ENCODE measurements around the gene PTPRO. TPM values are rescaled to one million over a fixed set of nuclear protein-coding genes. Genes with fewer than 3 reads are reported as not detected.
A peak's percentile ranks its signal among the peaks of the same experiment; 100 is the strongest.

Gene PTPRO
- total RNA-seq, 1 donor, result under 0.01 TPM

DNA sequence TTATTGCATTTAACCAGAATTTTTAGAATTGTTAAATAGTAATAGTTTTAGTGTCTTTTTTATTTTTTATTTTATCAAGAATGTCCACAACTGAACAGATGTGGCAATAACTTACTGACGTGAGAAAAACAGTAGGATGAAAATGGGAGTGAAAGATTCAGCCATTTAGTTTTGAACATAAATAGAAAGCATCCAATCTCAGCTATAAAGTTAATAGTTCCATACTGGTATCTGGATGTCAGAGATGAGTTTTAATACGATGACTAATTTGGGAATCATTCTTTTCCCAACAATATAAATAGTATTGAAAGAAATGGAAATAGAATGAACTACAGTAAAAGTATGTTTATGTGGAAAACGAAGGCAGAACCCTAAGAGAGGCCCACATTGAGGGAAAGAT is 307.5 kb downstream of the PTPRO start:
- Histone ChIP-seq H3K4me2 (ENCODE audit: insufficient read depth, low read length) (peak overlapping the region; percentile 76), H3K4me1 (ENCODE audit: insufficient read depth, low read length) (peaks cover 64% of the 10 kb centered on the region), H3K27me3 (ENCODE audit: insufficient read depth, low read length) (no peaks in the 10 kb centered on the region), H3K27ac (ENCODE audit: low read depth, low read length) (peak overlapping the region; percentile 100), H3K79me2 (ENCODE audit: insufficient read depth, low read length) (peaks cover 42% of the 10 kb centered on the region), H4K20me1 (ENCODE audit: insufficient read depth, low read length) (no peaks in the 10 kb centered on the region), H3K9me3 (ENCODE audit: low read depth, low read length) (no peaks in the 10 kb centered on the region), H3K4me3 (ENCODE audit: insufficient read depth, low read length) (no peak overlapping the region), H2AFZ (ENCODE audit: low read length) (no peak overlapping the region), H3K36me3 (ENCODE audit: insufficient read depth, low read length) (peaks cover 21% of the 10 kb centered on the region)
- DNase-seq (ENCODE audit: insufficient read length, low spot score, missing footprints), result no peak
- TF ChIP-seq, protein P1, sequence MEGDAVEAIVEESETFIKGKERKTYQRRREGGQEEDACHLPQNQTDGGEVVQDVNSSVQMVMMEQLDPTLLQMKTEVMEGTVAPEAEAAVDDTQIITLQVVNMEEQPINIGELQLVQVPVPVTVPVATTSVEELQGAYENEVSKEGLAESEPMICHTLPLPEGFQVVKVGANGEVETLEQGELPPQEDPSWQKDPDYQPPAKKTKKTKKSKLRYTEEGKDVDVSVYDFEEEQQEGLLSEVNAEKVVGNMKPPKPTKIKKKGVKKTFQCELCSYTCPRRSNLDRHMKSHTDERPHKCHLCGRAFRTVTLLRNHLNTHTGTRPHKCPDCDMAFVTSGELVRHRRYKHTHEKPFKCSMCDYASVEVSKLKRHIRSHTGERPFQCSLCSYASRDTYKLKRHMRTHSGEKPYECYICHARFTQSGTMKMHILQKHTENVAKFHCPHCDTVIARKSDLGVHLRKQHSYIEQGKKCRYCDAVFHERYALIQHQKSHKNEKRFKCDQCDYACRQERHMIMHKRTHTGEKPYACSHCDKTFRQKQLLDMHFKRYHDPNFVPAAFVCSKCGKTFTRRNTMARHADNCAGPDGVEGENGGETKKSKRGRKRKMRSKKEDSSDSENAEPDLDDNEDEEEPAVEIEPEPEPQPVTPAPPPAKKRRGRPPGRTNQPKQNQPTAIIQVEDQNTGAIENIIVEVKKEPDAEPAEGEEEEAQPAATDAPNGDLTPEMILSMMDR (IDR thresholded peaks at IDR 0.05; ENCODE audit: extremely low read depth, low read depth, low read length), result no peak

DNA sequence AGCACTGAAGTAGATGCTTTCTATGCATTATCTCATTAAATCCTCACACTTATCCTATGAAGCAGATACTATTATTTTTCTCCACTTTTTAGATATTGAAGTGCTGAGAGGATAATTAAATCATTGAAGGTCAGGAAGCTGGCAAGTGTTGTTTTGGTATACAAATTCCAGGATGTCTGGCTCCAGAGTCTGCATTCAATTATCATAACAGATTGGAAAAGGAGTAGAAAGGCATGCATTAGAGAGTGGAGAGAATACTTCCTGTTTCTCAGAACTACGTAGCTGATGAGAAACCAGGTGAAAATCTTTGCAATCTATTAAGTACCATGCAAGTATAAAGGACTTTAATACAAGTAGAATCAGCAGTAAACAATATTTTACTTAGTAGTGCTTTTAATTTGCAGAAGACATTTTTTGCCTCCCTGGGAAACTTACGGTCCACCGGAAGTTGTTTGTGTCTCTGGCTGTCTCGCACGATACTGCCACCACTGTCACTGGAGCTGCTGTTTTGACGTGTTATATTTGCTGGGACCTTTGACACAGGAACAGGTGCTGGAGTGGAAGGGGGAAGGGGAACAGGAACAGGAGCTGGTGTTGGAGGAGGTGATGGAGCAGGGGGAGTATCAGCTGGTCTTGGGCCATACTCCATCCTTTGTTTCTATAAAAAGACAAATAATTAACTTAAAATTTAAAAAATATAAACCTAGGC is 308.9 kb downstream of the PTPRO start:
- Histone ChIP-seq H3K27ac (ENCODE audit: low read depth, low read length) (peak overlapping the region; percentile 100), H4K20me1 (ENCODE audit: insufficient read depth, low read length) (no peaks in the 10 kb centered on the region), H3K27me3 (ENCODE audit: insufficient read depth, low read length) (no peaks in the 10 kb centered on the region), H3K4me3 (ENCODE audit: insufficient read depth, low read length) (no peak overlapping the region), H2AFZ (ENCODE audit: low read length) (no peak overlapping the region), H3K9me3 (ENCODE audit: low read depth, low read length) (no peaks in the 10 kb centered on the region), H3K36me3 (ENCODE audit: insufficient read depth, low read length) (peaks cover 17% of the 10 kb centered on the region), H3K4me2 (ENCODE audit: insufficient read depth, low read length) (no peak overlapping the region), H3K4me1 (ENCODE audit: insufficient read depth, low read length) (peaks cover 70% of the 10 kb centered on the region), H3K79me2 (ENCODE audit: insufficient read depth, low read length) (peaks cover 36% of the 10 kb centered on the region)
- no peak for DNase-seq (ENCODE audit: insufficient read length, low spot score, missing footprints)
- TF ChIP-seq, protein P1 (IDR thresholded peaks at IDR 0.05; ENCODE audit: extremely low read depth, low read depth, low read length), result no peak

DNA sequence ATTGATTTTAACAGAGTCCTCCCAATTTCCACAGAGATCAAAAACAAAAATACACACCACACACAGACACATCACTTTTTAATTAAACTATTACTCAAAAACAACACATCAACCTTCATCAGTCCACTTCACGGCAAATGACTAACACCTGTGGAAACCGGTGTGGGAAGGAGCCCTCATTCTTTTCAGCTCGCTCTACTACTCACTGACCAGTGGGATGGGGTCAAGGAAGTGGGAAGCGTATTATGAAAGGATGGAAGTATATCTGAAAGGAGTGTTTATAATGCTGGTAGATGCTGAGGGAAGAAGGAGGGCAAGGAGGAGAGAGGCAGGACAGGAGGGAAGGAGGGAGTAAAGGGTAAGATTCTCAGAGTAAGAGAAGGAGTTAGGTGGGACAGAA is 310.4 kb downstream of the PTPRO start:
- peaks cover 17% of the 10 kb centered on the region for H3K36me3 ChIP-seq (ENCODE audit: insufficient read depth, low read length)
- TF ChIP-seq, protein P1 (IDR thresholded peaks at IDR 0.05; ENCODE audit: extremely low read depth, low read depth, low read length), result no peak
- DNase-seq (ENCODE audit: insufficient read length, low spot score, missing footprints), result no peak
- H3K27ac ChIP-seq (ENCODE audit: low read depth, low read length), result peak overlapping the region; percentile 100
- peaks cover 79% of the 10 kb centered on the region for H3K4me1 ChIP-seq (ENCODE audit: insufficient read depth, low read length)
- H4K20me1 ChIP-seq (ENCODE audit: insufficient read depth, low read length), result no peaks in the 10 kb centered on the region
- H3K4me3 ChIP-seq (ENCODE audit: insufficient read depth, low read length), result no peak overlapping the region
- no peaks in the 10 kb centered on the region for H3K9me3 ChIP-seq (ENCODE audit: low read depth, low read length)
- peak overlapping the region; percentile 9 for H3K4me2 ChIP-seq (ENCODE audit: insufficient read depth, low read length)
- H3K27me3 ChIP-seq (ENCODE audit: insufficient read depth, low read length), result no peaks in the 10 kb centered on the region
- H3K79me2 ChIP-seq (ENCODE audit: insufficient read depth, low read length), result peaks cover 25% of the 10 kb centered on the region
- H2AFZ ChIP-seq (ENCODE audit: low read length), result no peak overlapping the region

DNA sequence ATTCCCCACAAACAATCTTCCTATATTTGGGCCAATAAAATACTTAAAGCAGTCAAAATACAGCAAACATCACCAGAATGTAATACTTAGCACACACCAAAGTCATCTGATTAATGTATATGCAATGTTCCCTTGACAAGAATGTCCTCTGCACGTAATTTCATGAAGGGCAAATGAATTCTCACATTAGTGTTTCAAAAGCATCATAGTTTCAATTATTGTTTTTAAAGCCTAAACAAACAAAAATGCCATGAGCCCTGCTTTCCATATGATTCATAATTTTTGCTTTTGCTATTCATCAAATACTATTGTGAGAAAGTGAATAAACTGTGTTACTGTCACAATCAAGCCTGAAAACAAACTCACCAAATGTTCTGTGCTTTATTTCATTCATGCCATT is 310.9 kb downstream of the PTPRO start:
- peaks cover 25% of the 10 kb centered on the region for H3K79me2 ChIP-seq (ENCODE audit: insufficient read depth, low read length)
- H4K20me1 ChIP-seq (ENCODE audit: insufficient read depth, low read length), result no peaks in the 10 kb centered on the region
- peak overlapping the region; percentile 100 for H3K27ac ChIP-seq (ENCODE audit: low read depth, low read length)
- DNase-seq (ENCODE audit: insufficient read length, low spot score, missing footprints), result peak; percentile 5
- peaks cover 17% of the 10 kb centered on the region for H3K36me3 ChIP-seq (ENCODE audit: insufficient read depth, low read length)
- H2AFZ ChIP-seq (ENCODE audit: low read length), result no peak overlapping the region
- H3K27me3 ChIP-seq (ENCODE audit: insufficient read depth, low read length), result no peaks in the 10 kb centered on the region
- H3K9me3 ChIP-seq (ENCODE audit: low read depth, low read length), result no peaks in the 10 kb centered on the region
- peaks cover 79% of the 10 kb centered on the region for H3K4me1 ChIP-seq (ENCODE audit: insufficient read depth, low read length)
- H3K4me2 ChIP-seq (ENCODE audit: insufficient read depth, low read length), result peak overlapping the region; percentile 28
- TF ChIP-seq, protein P1 (IDR thresholded peaks at IDR 0.05; ENCODE audit: extremely low read depth, low read depth, low read length), result no peak
- no peak overlapping the region for H3K4me3 ChIP-seq (ENCODE audit: insufficient read depth, low read length)
